ENCODE data around the gene RPL37. TPM values are rescaled to one million over a fixed set of nuclear protein-coding genes. Genes with fewer than 3 reads are reported as not detected.
"Not testable (repeated sequence)": the region's sequence is repeated elsewhere in the genome, so short reads cannot be mapped to it uniquely, and the experiment has no call there.

The RPL37 gene
- polyA plus RNA-seq, result 987 to 3,530 TPM (median 3,448 TPM) in 3 replicates
- 1,351 TPM for polyA plus RNA-seq (2011; ENCODE audit: low read depth)
- polyA plus RNA-seq (2011; cell fraction: cytosol; rRNA removed), result 1,961 and 2,087 TPM in 2 replicates
- polyA plus RNA-seq (2011; cell fraction: nucleus; rRNA removed), result 352 and 410 TPM in 2 replicates
- polyA plus RNA-seq (2012; ENCODE audit: low replicate concordance), result 2,787 and 3,051 TPM in 2 replicates
- 360 to 2,042 TPM (median 1,647 TPM) in 3 replicates for polyA minus RNA-seq
- 1,240 TPM for polyA minus RNA-seq (2011; cell fraction: cytosol; rRNA and poly(A)+ RNA removed)
- 120 and 211 TPM in 2 replicates for polyA minus RNA-seq (2011; cell fraction: nucleus; rRNA and poly(A)+ RNA removed)

DNA sequence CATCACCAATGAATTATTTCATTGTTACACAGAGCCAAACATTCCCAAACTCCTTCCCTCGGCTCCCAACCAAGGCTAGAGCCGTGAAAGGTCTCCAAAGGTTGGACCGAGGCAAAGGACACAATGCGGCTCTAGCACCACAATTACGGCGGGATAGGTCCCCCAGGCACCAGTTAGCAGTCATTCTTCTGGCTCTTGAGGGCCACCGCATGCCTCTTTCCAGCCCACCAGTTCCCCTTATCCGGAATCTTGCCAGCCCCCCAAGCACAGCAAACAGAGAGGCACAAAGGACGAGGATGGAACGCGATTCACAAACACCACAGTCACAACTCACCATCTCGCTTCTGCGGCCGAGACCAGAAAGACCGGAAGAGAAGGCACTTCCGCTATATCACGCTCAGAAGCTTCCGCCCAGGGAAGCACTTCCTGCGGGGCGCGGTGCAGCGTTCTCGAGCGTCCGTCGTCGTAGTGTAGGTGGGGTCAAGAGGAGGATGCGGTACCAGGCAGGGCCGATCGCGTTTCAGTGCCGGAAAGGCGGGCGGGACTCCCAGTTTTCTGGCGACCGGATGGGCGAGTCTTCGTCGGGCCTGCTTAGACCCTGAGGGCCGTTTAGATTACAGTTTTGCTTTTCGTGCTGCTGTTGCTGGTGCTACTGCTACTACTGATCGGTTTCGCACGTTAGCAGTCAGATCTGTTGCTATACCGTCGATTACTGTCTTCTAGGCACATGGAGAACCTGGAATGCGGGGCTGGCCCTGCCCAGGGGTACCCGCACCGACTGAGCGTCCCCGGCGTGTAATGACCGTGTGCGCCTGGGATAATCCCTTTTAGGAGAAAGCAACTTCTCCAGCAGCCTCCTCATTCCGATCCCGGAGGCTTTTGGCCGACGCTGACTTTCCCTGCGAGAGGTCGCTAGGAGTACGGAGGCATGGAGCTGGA, at the start of gene RPL37:
Gene RPL37, minus strand, starts transcription at position 374 of the 939 bp plus-strand sequence. Its CDS starts 37 bp downstream, at position 337.
- H2AFZ ChIP-seq (ENCODE audit: control insufficient read depth, low read length), result peak within 1 kb of the TSS; percentile 91
- peaks cover 3% of the 10 kb centered on the region for H3K9me1 ChIP-seq (ENCODE audit: control insufficient read depth, extremely low read depth, insufficient read depth, low read length)
- H3K4me2 ChIP-seq (ENCODE audit: control insufficient read depth, extremely low read depth, insufficient read depth, low read depth, low read length), result peak within 1 kb of the TSS; percentile 95
- FAIRE-seq, result peak; percentile 17
- peaks cover 29% of the 10 kb centered on the region for H4K20me1 ChIP-seq (ENCODE audit: control insufficient read depth, extremely low read depth, insufficient read depth, low read length)
- peaks cover 28 to 43% of the 10 kb centered on the region in 2 experiments for H3K36me3 ChIP-seq (ENCODE audit: control insufficient read depth in 2 of 2, extremely low read depth in 1 of 2, insufficient read depth in 2 of 2, low read length in 2 of 2)
- peaks cover 29% of the 10 kb centered on the region for H3K4me1 ChIP-seq (ENCODE audit: control insufficient read depth, extremely low read depth, insufficient read depth, low read length)
- peak within 1 kb of the TSS; percentile 67 to 95 (median 83) for H3K4me3 ChIP-seq (ENCODE audit: control insufficient read depth in 2 of 3, extremely low read depth in 1 of 3, insufficient read depth in 2 of 3, low read depth in 1 of 3, low read length in 3 of 3)
- peaks cover 49% of the 10 kb centered on the region for H3K79me2 ChIP-seq (ENCODE audit: control insufficient read depth, insufficient read depth, low read length)
- peak within 1 kb of the TSS; percentile 95 for H3K27ac ChIP-seq (ENCODE audit: control insufficient read depth, insufficient read depth, low read length)
- dilution Hi-C loops (cut with MboI; ENCODE audit: extremely low pct_ligation_motif_present, low sequenced_read_pairs), result no loop called here
- H3K9ac ChIP-seq (ENCODE audit: control insufficient read depth, extremely low read depth, insufficient read depth, low read length), result peak within 1 kb of the TSS; percentile 99
- H3K27me3 ChIP-seq (ENCODE audit: control insufficient read depth, extremely low read depth, insufficient read depth, low read length), result no peaks in the 10 kb centered on the region
- no peak for TF ChIP-seq EZH2 (IDR thresholded peaks at IDR 0.05; ENCODE audit: low read length)
- no peak for TF ChIP-seq CTCF (optimal IDR thresholded peaks at IDR 0.05 in 1 of 3, IDR thresholded peaks at IDR 0.05 in 1 of 3, conservative IDR thresholded peaks at IDR 0.05 in 1 of 3; ENCODE audit: extremely low read depth in 1 of 3, insufficient read depth in 2 of 3, low read length in 3 of 3)
- DNase-seq (ENCODE audit: low read depth, low spot score), result peak; percentile 55
- H3K9me3 ChIP-seq (ENCODE audit: control insufficient read depth, low read depth, low read length), result no peaks in the 10 kb centered on the region

GRCh38 chr5:40883051-40883450, 48.0 kb upstream of the RPL37 start:
- H3K79me2 ChIP-seq (ENCODE audit: control insufficient read depth, insufficient read depth, low read length); H3K4me2 ChIP-seq (ENCODE audit: control insufficient read depth, extremely low read depth, insufficient read depth, low read depth, low read length); H3K4me1 ChIP-seq (ENCODE audit: control insufficient read depth, extremely low read depth, insufficient read depth, low read length); DNase-seq (ENCODE audit: low read depth, low spot score); H3K27me3 ChIP-seq (ENCODE audit: control insufficient read depth, extremely low read depth, insufficient read depth, low read length); H3K27ac ChIP-seq (ENCODE audit: control insufficient read depth, insufficient read depth, low read length); H3K9me3 ChIP-seq (ENCODE audit: control insufficient read depth, low read depth, low read length); dilution Hi-C loops (cut with MboI; ENCODE audit: extremely low pct_ligation_motif_present, low sequenced_read_pairs); H3K9me1 ChIP-seq (ENCODE audit: control insufficient read depth, extremely low read depth, insufficient read depth, low read length); H2AFZ ChIP-seq (ENCODE audit: control insufficient read depth, low read length); H3K36me3 ChIP-seq (ENCODE audit: control insufficient read depth in 2 of 2, extremely low read depth in 1 of 2, insufficient read depth in 2 of 2, low read length in 2 of 2); H4K20me1 ChIP-seq (ENCODE audit: control insufficient read depth, extremely low read depth, insufficient read depth, low read length); H3K9ac ChIP-seq (ENCODE audit: control insufficient read depth, extremely low read depth, insufficient read depth, low read length); FAIRE-seq; H3K4me3 ChIP-seq (ENCODE audit: control insufficient read depth in 2 of 3, extremely low read depth in 1 of 3, insufficient read depth in 2 of 3, low read depth in 1 of 3, low read length in 3 of 3): not testable (repeated sequence)

Data from keratinocyte (primary cell).